HUDEP-2 (cell line): ENCODE results near the gene CLEC10A.
"Not testable (repeated sequence)": the region's sequence is repeated elsewhere in the genome, so short reads cannot be mapped to it uniquely, and the experiment has no call there.

Source experiments
- DNase-seq, 76 experiments: peaks; one replicate each; lab custom pipeline; 2025; ENCODE audit not compliant: unreplicated experiment in 76 of 76; lab: John Stamatoyannopoulos, UW

Gene CLEC10A

GRCh38 chr17:7079581-7080455, at the start of gene CLEC10A:
TSS of gene CLEC10A (minus strand) at chr17:7080251. CDS start at chr17:7078812, 1,439 bp downstream.
- no peak for DNase-seq

GRCh38 chr17:7129311-7129710, 49.3 kb upstream of the CLEC10A start:
- no peak for DNase-seq

- DNase-seq: no peak
These were observed 48.1 kb upstream of the CLEC10A start for GRCh38 chr17:7128160-7128559.

- not testable (repeated sequence) for DNase-seq
These were observed 47.5 kb upstream of the CLEC10A start for GRCh38 chr17:7127501-7127900.

- not testable (repeated sequence) for DNase-seq
These were observed 46.3 kb upstream of the CLEC10A start for GRCh38 chr17:7126386-7126785.

DNA sequence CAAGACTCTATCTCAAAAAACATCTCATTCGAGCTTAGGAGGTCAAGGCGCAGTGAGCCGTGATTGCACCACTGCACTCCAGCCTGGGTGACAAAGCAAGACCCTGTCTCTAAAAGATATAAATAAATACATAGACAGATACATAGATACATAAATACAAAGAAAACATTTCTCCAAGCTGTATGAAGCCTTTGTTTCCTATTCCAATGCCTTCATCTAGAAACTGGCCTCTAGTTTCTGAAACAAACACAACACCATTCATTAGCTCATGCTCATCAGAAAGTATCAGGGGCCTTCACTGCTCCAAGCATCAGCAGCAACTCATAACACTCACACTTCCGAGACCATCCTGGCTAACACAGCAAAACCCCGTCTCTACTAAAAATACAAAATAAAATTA, 44.9 kb upstream of the CLEC10A start:
- DNase-seq: no peak

GRCh38 chr17:7123844-7124243, 43.8 kb upstream of the CLEC10A start:
- no peak for DNase-seq

- no peak for DNase-seq
These were observed 42.3 kb upstream of the CLEC10A start for GRCh38 chr17:7122381-7122780.

DNA sequence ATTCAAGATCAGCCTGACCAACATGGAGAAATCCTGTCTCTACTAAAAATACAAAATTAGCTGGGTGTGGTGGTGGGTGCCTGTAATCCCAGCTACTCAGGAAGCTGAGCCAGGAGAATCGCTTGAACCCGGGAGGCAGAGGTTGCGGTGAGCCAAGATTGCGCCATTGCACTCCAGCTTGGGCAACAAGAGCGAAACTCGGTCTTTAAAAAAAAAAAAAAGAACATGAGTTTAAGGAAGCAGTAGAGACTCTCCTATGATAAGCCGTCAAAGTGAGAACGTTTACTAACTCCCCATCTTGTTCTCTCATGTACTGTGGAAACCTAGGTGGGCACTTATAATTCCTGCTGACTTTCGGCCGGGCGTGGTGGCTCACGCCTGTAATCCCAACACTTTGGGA, 40.6 kb upstream of the CLEC10A start:
- DNase-seq: not testable (repeated sequence)

GRCh38 chr17:7120123-7120522, 40.1 kb upstream of the CLEC10A start:
- no peak for DNase-seq

GRCh38 chr17:7119314-7119713, 39.3 kb upstream of the CLEC10A start:
- DNase-seq: no peak

- DNase-seq: no peak
These were observed 35.0 kb upstream of the CLEC10A start for GRCh38 chr17:7114875-7115614.

GRCh38 chr17:7114241-7114874, 34.3 kb upstream of the CLEC10A start, which contains the start of gene ASGR2:
TSS of gene ASGR2 (minus strand) at chr17:7114822. CDS start at chr17:7114240, 582 bp downstream.
- DNase-seq: no peak

GRCh38 chr17:7113273-7114071, 33.4 kb upstream of the CLEC10A start:
- no peak for DNase-seq

DNA sequence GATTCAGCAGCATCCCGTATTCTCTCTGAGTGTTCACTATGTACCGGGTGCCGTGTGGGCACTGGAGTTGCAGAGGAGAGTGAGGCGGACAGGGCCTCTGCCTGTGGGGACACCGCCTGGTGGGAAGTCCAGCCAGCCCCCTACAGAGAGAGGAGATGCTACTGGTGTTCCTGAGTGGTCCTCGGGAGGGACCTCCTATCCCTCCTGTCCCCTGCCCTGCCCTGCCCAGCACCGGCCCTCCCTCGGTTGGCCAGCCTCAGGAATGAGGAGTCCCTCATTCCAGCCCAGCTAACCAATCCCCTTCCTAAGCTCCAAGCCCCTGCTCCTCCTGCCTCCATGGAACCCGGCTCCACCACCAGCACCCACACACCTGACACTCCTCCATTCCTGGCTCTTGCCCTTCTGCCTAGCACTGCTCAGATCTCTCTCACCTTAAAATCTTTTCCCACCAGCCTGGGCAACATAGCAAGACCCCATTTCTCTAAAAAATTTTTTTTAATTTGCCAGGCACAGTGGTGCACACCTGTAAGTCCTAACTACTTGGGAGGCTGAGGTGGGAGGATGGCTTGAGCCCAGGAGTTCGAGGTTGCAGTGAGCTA, 32.6 kb upstream of the CLEC10A start:
- no peak for DNase-seq

- DNase-seq: no peak
These were observed 31.9 kb upstream of the CLEC10A start for GRCh38 chr17:7111784-7112509.

DNA sequence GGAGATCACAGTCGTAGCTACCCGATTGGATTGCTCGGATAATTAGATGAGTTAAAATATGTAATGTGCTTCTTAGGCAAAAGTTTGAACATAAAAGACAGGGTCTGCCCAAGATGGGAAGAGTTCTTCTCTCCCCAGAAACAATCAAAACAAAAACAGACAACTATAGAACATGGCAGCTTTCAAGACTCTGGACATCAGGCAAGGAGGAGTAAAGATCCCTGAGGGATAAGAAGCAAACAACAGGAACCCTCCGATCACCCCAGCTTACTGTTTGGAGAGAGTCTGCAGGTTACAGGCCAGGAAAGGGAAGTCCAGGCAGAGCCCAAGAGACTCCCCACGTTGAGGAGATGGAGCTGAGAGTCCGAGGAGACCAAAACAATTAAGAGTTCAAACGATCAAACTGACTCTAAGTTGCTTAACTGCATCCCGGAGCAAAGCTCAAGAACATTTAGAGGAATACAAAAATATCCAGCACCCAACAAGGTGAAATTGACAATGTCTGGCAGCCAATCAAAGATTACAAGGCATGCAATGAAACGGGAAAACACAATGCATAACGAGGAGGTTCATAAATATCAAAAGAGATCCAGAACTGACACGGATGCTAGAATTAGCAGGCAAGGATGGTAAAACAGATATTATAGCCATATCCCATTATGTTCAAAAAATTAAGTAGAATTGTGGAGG, 30.7 kb upstream of the CLEC10A start:
- no peak for DNase-seq

DNA sequence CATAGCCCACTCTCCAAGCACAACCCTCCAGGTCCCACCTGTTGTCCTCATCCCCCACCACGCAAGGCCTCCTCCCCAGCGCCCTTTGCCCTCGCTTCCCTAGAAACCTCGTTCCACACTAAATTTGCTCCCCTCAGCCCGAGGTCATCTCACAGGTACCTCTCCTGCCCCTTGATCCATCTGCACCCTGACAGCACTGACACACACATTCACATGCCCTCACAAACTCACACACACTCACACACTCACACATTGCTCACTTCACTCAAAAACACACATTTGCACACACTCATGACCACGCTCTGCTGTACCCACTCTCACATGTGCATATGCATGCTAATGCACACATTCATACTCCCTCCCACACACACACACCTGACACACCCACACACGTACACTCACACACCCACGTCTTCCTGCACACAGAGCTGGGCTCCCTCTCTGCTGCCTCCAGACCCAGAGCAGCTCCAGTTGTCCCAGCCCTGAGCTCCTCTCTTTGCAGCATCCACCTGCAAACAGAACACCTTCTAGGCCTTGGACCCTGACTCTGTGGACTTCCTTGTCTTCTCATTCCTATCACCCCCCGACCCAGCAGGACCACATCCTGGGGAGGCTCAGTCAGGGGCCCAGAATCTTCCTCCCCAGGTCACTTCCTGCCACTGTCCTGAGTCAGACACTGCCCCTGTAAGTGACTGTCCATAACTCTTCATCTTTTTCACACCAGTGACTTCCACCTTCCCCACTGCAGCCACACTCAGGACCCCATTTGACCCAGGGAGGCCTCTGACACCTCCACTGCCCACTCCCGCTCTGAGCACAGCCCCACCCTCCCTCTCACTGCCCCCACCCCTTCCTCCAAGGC, 29.6 kb upstream of the CLEC10A start:
- DNase-seq: no peak
